HepG2 (cell line): ENCODE results near the gene DAAM2. TPM values are rescaled to one million over a fixed set of nuclear protein-coding genes. Genes with fewer than 3 reads are reported as not detected.

Experiments
- ARNT2 ChIP-seq: sonication (generic); formaldehyde crosslinking; IDR thresholded peaks from 2 replicates; pipeline ENCODE4 v1.8.0; 2022; ENCODE audit warnings: mild to moderate bottlenecking, low read depth, missing genetic modification reagents, moderate library complexity
- DRAP1 ChIP-seq: IDR thresholded peaks from 2 replicates; pipeline ENCODE4 v1.6.1; 2016; ENCODE audit warnings: missing genetic modification reagents, missing compliant biosample characterization
- HHEX ChIP-seq: IDR thresholded peaks from 2 replicates; pipeline ENCODE4 v1.6.1; 2016; ENCODE audit warnings: control low read depth
- HNF4A ChIP-seq: sonication (generic); formaldehyde crosslinking; IDR thresholded peaks from 2 replicates; pipeline ENCODE4 v1.4.0; 2020; ENCODE audit warnings: missing genetic modification reagents
- HOMEZ ChIP-seq: IDR thresholded peaks from 2 replicates; pipeline ENCODE4 v1.6.1; 2016; ENCODE audit warnings: low read depth
- IRF2 ChIP-seq: IDR thresholded peaks from 2 replicates; pipeline ENCODE4 v1.6.1; 2018; ENCODE audit warnings: missing genetic modification reagents, missing compliant biosample characterization
- KDM2A ChIP-seq: sonication (generic); formaldehyde crosslinking; IDR thresholded peaks from 2 replicates; pipeline ENCODE4 v1.4.0; 2020; ENCODE audit warnings: low read depth, missing genetic modification reagents, borderline replicate concordance
- KLF16 ChIP-seq, 2 experiments: sonication (generic) in 1 of 2; formaldehyde crosslinking in 1 of 2; IDR thresholded peaks; 2 replicates each; pipeline versions ENCODE4 v1.6.1 to v1.8.0; 2016 to 2023; ENCODE audit warnings: missing genetic modification reagents in 2 of 2, missing compliant biosample characterization in 1 of 2
- MAX ChIP-seq: IDR thresholded peaks from 2 replicates; pipeline ENCODE4 v1.6.1; 2012; ENCODE audit warnings: inconsistent platforms
- MIXL1 ChIP-seq: IDR thresholded peaks from 2 replicates; pipeline ENCODE4 v1.6.1; 2016
- MTERF4 ChIP-seq: sonication (generic); formaldehyde crosslinking; IDR thresholded peaks from 2 replicates; pipeline ENCODE4 v1.8.0; 2023; ENCODE audit warnings: mild to moderate bottlenecking, missing genetic modification reagents
- ZBTB26 ChIP-seq: IDR thresholded peaks from 2 replicates; pipeline ENCODE4 v1.6.1; 2016; ENCODE audit warnings: missing compliant biosample characterization, missing genetic modification reagents, borderline replicate concordance
- ZNF3 ChIP-seq: IDR thresholded peaks from 2 replicates; pipeline ENCODE4 v1.7.0; 2017; ENCODE audit warnings: inconsistent platforms
- ZNF569 ChIP-seq: sonication (generic); formaldehyde crosslinking; IDR thresholded peaks from 2 replicates; pipeline ENCODE4 v1.5.0; 2020; ENCODE audit warnings: mild to moderate bottlenecking, missing genetic modification reagents, moderate library complexity, borderline replicate concordance
- ZNF580 ChIP-seq: IDR thresholded peaks from 2 replicates; pipeline ENCODE4 v1.6.1; 2016; ENCODE audit warnings: low read depth, borderline replicate concordance
- ZNF784 ChIP-seq: sonication (generic); formaldehyde crosslinking; IDR thresholded peaks from 2 replicates; pipeline ENCODE4 v1.5.1; 2020; ENCODE audit warnings: missing genetic modification reagents, mild to moderate bottlenecking, borderline replicate concordance
- polyA plus RNA-seq, 8 experiments: library from polyadenylated mRNA; depleted of rRNA in 3 of 8; stranded (reverse) in 7 of 8; unstranded in 1 of 8; fragments of >200 nt; fragmentation: Illumina TruSeq in 4 of 8; extraction: Trizol in 4 of 8; gene quantifications; 2 replicates each; pipeline versions ENCODE4 v1.2.1 to v1.2.3, GENCODE V29; 2011 to 2016; ENCODE audit warnings: low read depth in 4 of 8, missing spikeins in 1 of 8, mixed read lengths in 1 of 8; ENCODE audit not compliant: insufficient read depth in 1 of 8
- total RNA-seq, 5 experiments: library from RNA; depleted of rRNA; stranded (reverse); fragments of >200 nt; fragmentation: Illumina TruSeq; extraction: Trizol; gene quantifications; 2 replicates each; pipeline ENCODE4 v1.2.3, GENCODE V29; 2016; ENCODE audit warnings: low read depth in 1 of 5

Gene DAAM2
- total and polyA plus RNA-seq, 2 of the 13 experiments (the other 11 are each of a cell fraction or from before 2014, with no cell fraction given) = 0.01 TPM; not detected in 1

- TF ChIP-seq DRAP1 (CRISPR knock-in tag) (peak; percentile 25; the same call in 1 of the 2 replicates), KDM2A (CRISPR knock-in tag) (peak; percentile 67; the same call in 1 of the 2 replicates), MTERF4 (peak; percentile 88; the same call in 1 of the 2 replicates), KLF16 (CRISPR knock-in tag; IDR thresholded peaks at IDR 0.05) (0 out of 4 replicates have a peak, but pooled peaks of 1 of the 2 experiments have one; percentile 28), HHEX (CRISPR knock-in tag) (no peak), ZNF3 (no peak), ARNT2 (CRISPR knock-in tag) (no peak), ZBTB26 (CRISPR knock-in tag) (0 out of 2 replicates have a peak, but pooled peaks have one; percentile 54), HOMEZ (CRISPR knock-in tag) (peak; percentile 55; the same call in 1 of the 2 replicates), MIXL1 (CRISPR knock-in tag) (peak; percentile 48; the same call in 1 of the 2 replicates), HNF4A (CRISPR knock-in tag) (peak; percentile 15; the same call in 1 of the 2 replicates), MAX (peak; percentile 83), IRF2 (CRISPR knock-in tag) (0 out of 2 replicates have a peak, but pooled peaks have one; percentile 38), ZNF784 (CRISPR knock-in tag) (peak; percentile 35; the same call in 1 of the 2 replicates), ZNF569 (CRISPR knock-in tag) (no peak), ZNF580 (CRISPR knock-in tag) (0 out of 2 replicates have a peak, but pooled peaks have one; percentile 37)
These were observed 95.7 kb downstream of the DAAM2 start (continued) for GRCh38 chr6:39887692-39888450.
